Erythroblast (primary cell): ENCODE data around the gene USP1.

Source experiments
- GATA1 ChIP-seq: IDR thresholded peaks from 2 replicates; pipeline ENCODE4 v1.6.1; 2011; ENCODE audit warnings: low read depth, mild to moderate bottlenecking, control low read depth, low read length, moderate library complexity
- POLR2A ChIP-seq: IDR thresholded peaks from 2 replicates; pipeline ENCODE4 v1.6.1; 2011; ENCODE audit warnings: mild to moderate bottlenecking, low read length

- TF ChIP-seq POLR2A (no peak), GATA1 (no peak)
Measured at GRCh38 chr1:62398377-62398776, 38.5 kb upstream of the USP1 start.
